Common myeloid progenitor, CD34-positive (primary cell): ENCODE measurements around the gene CACNB1.

Experiments
- CTCF ChIA-PET: fragments of 350-600 bp; sonication (Branson Sonifier 250); formaldehyde crosslinking; loops from one replicate; lab custom pipeline; 2021; ENCODE audit warnings: antibody characterized with exemption; lab: Charles Lee
- POLR2A ChIA-PET: fragments of 350-600 bp; sonication (Branson Sonifier 250); formaldehyde crosslinking; loops from one replicate; lab custom pipeline; 2021; ENCODE audit warnings: antibody characterized with exemption; lab: Charles Lee
- DNase-seq, 3 donors: peaks; one replicate each; pipeline versions ENCODE4 v3.0.0 to v3.0.0-alpha.2; 2013
- H3K27ac ChIP-seq, 2 experiments: 1 replicate in 1 of 2; 2 replicates in 1 of 2; pipeline ENCODE4 v1.7.0; 2013; ENCODE audit warnings: inconsistent platforms in 2 of 2, low read length in 2 of 2, mild to moderate bottlenecking in 2 of 2, low read depth in 1 of 2, moderate library complexity in 1 of 2; ENCODE audit not compliant: severe bottlenecking in 2 of 2, insufficient read depth in 1 of 2, poor library complexity in 1 of 2
- H3K27me3 ChIP-seq, 5 experiments: replicated peaks in 2 of 5; 1 replicate in 3 of 5; 2 replicates in 2 of 5; pipeline versions ENCODE4 v1.6.1 to v1.7.0; 2013; ENCODE audit warnings: low read length in 4 of 5, mild to moderate bottlenecking in 2 of 5, moderate library complexity in 2 of 5, inconsistent platforms in 1 of 5; ENCODE audit not compliant: insufficient read depth in 5 of 5, control insufficient read depth in 4 of 5
- H3K36me3 ChIP-seq, 4 experiments: 1 replicate in 2 of 4; 2 replicates in 2 of 4; pipeline versions ENCODE4 v1.6.1 to v1.7.0; 2013; ENCODE audit warnings: low read length in 3 of 4, control low read depth in 1 of 4, mild to moderate bottlenecking in 1 of 4; ENCODE audit not compliant: control insufficient read depth in 4 of 4, insufficient read depth in 4 of 4
- H3K4me1 ChIP-seq, 4 experiments: 1 replicate in 3 of 4; 2 replicates in 1 of 4; pipeline versions ENCODE4 v1.6.1 to v1.7.1; 2013; ENCODE audit warnings: low read length in 3 of 4, mild to moderate bottlenecking in 3 of 4, control low read depth in 1 of 4, inconsistent platforms in 1 of 4, moderate library complexity in 1 of 4; ENCODE audit not compliant: control insufficient read depth in 4 of 4, insufficient read depth in 4 of 4; ENCODE audit errors: control extremely low read depth in 1 of 4
- H3K4me3 ChIP-seq, 7 experiments: 1 replicate in 4 of 7; 2 replicates in 3 of 7; pipeline versions ENCODE4 v1.5.1 to v1.7.0; 2013; ENCODE audit warnings: mild to moderate bottlenecking in 7 of 7, low read length in 6 of 7, moderate library complexity in 6 of 7, inconsistent platforms in 2 of 7, low read depth in 2 of 7, control low read depth in 1 of 7; ENCODE audit not compliant: insufficient read depth in 4 of 7, control insufficient read depth in 1 of 7; ENCODE audit errors: extremely low read depth in 1 of 7
- H3K9me3 ChIP-seq, 5 experiments: 1 replicate in 4 of 5; 2 replicates in 1 of 5; pipeline versions ENCODE4 v1.6.1 to v1.7.1; 2013; ENCODE audit warnings: low read length in 4 of 5, mild to moderate bottlenecking in 2 of 5, inconsistent platforms in 1 of 5, low read depth in 1 of 5, moderate library complexity in 1 of 5; ENCODE audit not compliant: control insufficient read depth in 4 of 5, insufficient read depth in 2 of 5; ENCODE audit errors: control extremely low read depth in 1 of 5
- WGBS: methylation state at CpG from one replicate; pipeline ENCODE4 v1.1.5; 2013; ENCODE audit not compliant: insufficient coverage; 5-methylcytosine and 5-hydroxymethylcytosine counted together

The CACNB1 gene

GRCh38 chr17:39150104-39150634 lies 47.3 kb downstream of the CACNB1 start:
- H3K27ac ChIP-seq: no peak overlapping the region
- H3K36me3 ChIP-seq: no peaks in the 10 kb centered on the region
- POLR2A ChIA-PET: no interaction called here
- H3K4me1 ChIP-seq: peaks cover 2 to 26% (median 24%) of the 10 kb centered on the region in 4 experiments
- H3K4me3 ChIP-seq: no peak overlapping the region
- no peak for DNase-seq
- CTCF ChIA-PET: interaction anchor here (0.9 to 7.1 kb wide), 4 partner anchors 15 to 82 kb away, joined by 3 to 96 read pairs (median 10); partner anchors contain the start of gene ARL5C
- no peaks in the 10 kb centered on the region for H3K9me3 ChIP-seq
- WGBS: 83% methylated on average over 4 of the region's 5 CpGs
- H3K27me3 ChIP-seq: peaks cover 0 to 45% (median 28%) of the 10 kb centered on the region in 5 experiments

GRCh38 chr17:39147221-39148185 lies 50.0 kb downstream of the CACNB1 start:
- H3K27me3 ChIP-seq: peaks cover 0 to 44% (median 34%) of the 10 kb centered on the region in 5 experiments
- 73% methylated on average over 10 of the region's 13 CpGs for WGBS
- no peaks in the 10 kb centered on the region for H3K9me3 ChIP-seq
- H3K4me1 ChIP-seq: peaks cover 0 to 20% (median 16%) of the 10 kb centered on the region in 4 experiments
- ChIA-PET CTCF (interaction anchor here (0.6 to 1.7 kb wide), 5 partner anchors 27 to 184 kb away, joined by 3 to 9 read pairs (median 4); no protein-coding TSS in a partner anchor), POLR2A (interaction anchor here (0.6 kb wide), 1 partner anchor 1386 kb away, joined by 4 read pairs; no protein-coding TSS in a partner anchor)
- H3K4me3 ChIP-seq: no peak overlapping the region
- H3K27ac ChIP-seq: no peak overlapping the region
- no peak for DNase-seq
- H3K36me3 ChIP-seq: no peaks in the 10 kb centered on the region

GRCh38 chr17:39146273-39146672 lies 51.2 kb downstream of the CACNB1 start:
- Histone ChIP-seq H3K4me3 (no peak overlapping the region), H3K9me3 (no peaks in the 10 kb centered on the region), H3K36me3 (no peaks in the 10 kb centered on the region), H3K27me3 (peaks cover 0 to 34% (median 28%) of the 10 kb centered on the region in 5 experiments), H3K27ac (no peak overlapping the region), H3K4me1 (peaks cover 0 to 10% (median 7%) of the 10 kb centered on the region in 4 experiments)
- WGBS: 100% methylated on average over 2 of the region's 3 CpGs
- POLR2A ChIA-PET: no interaction called here
- CTCF ChIA-PET: interaction anchor here (0.6 to 2.1 kb wide), 5 partner anchors 15 to 277 kb away, joined by 3 to 5 read pairs (median 4); no protein-coding TSS in a partner anchor
- no peak for DNase-seq

- POLR2A ChIA-PET: interaction anchor here (0.6 kb wide), 1 partner anchor 9 kb away, joined by 4 read pairs; no protein-coding TSS in a partner anchor
- H3K4me3 ChIP-seq: no peak overlapping the region
Observed at GRCh38 chr17:39145143-39145542, 52.3 kb downstream of the CACNB1 start.

GRCh38 chr17:39144416-39144840 lies 53.0 kb downstream of the CACNB1 start:
- no peaks in the 10 kb centered on the region for H3K36me3 ChIP-seq
- H3K4me3 ChIP-seq: no peak overlapping the region
- ChIA-PET POLR2A (interaction anchor here (0.6 to 1.2 kb wide), 2 partner anchors 10 to 50 kb away, joined by 3 to 4 read pairs; no protein-coding TSS in a partner anchor), CTCF (interaction anchor here (1.0 to 2.1 kb wide), 4 partner anchors 17 to 74 kb away, joined by 4 to 8 read pairs (median 5); no protein-coding TSS in a partner anchor)
- H3K4me1 ChIP-seq: peaks cover 0 to 5% (median 4%) of the 10 kb centered on the region in 4 experiments
- 0% methylated on average over 6 of the region's 9 CpGs for WGBS
- H3K27me3 ChIP-seq: peaks cover 0 to 16% (median 15%) of the 10 kb centered on the region in 5 experiments
- no peak overlapping the region for H3K27ac ChIP-seq
- peak in 2 of 3 donors; percentile 26 to 45 for DNase-seq
- no peaks in the 10 kb centered on the region for H3K9me3 ChIP-seq

More at GRCh38 chr17:39145143-39145542, 52.3 kb downstream of the CACNB1 start:
- CTCF ChIA-PET: interaction anchor here (0.5 to 2.1 kb wide), 6 partner anchors 16 to 161 kb away, joined by 4 to 8 read pairs (median 4); no protein-coding TSS in a partner anchor
- no peak for DNase-seq
- peaks cover 0 to 5% (median 4%) of the 10 kb centered on the region in 4 experiments for H3K4me1 ChIP-seq
- no peaks in the 10 kb centered on the region for H3K9me3 ChIP-seq
- no peaks in the 10 kb centered on the region for H3K36me3 ChIP-seq
- 100% methylated on average over 2 of the region's 3 CpGs for WGBS
- H3K27ac ChIP-seq: no peak overlapping the region
- H3K27me3 ChIP-seq: peaks cover 0 to 23% (median 19%) of the 10 kb centered on the region in 5 experiments

- CTCF ChIA-PET: interaction anchor here (2.2 kb wide), 1 partner anchor 11 kb away, joined by 5 read pairs; no protein-coding TSS in a partner anchor
- no peak for DNase-seq
- peaks cover 0 to 8% (median 7%) of the 10 kb centered on the region in 5 experiments for H3K27me3 ChIP-seq
- over 99% methylated on average over 7 of the region's 7 CpGs for WGBS
- POLR2A ChIA-PET: interaction anchor here (1.2 kb wide), 1 partner anchor 49 kb away, joined by 3 read pairs; no protein-coding TSS in a partner anchor
- H3K4me1 ChIP-seq: peaks cover 0 to 5% (median 4%) of the 10 kb centered on the region in 4 experiments
- H3K4me3 ChIP-seq: no peak overlapping the region
- H3K36me3 ChIP-seq: no peaks in the 10 kb centered on the region
- H3K9me3 ChIP-seq: no peaks in the 10 kb centered on the region
- H3K27ac ChIP-seq: no peak overlapping the region
Observed at GRCh38 chr17:39143552-39144093, 53.8 kb downstream of the CACNB1 start.
